ENCODE data around the gene C9orf85. TPM values are rescaled to one million over a fixed set of nuclear protein-coding genes. Genes with fewer than 3 reads are reported as not detected.

C9orf85 gene
- total RNA-seq, 1 donor from 2014 or later, result 11.1 TPM

DNA sequence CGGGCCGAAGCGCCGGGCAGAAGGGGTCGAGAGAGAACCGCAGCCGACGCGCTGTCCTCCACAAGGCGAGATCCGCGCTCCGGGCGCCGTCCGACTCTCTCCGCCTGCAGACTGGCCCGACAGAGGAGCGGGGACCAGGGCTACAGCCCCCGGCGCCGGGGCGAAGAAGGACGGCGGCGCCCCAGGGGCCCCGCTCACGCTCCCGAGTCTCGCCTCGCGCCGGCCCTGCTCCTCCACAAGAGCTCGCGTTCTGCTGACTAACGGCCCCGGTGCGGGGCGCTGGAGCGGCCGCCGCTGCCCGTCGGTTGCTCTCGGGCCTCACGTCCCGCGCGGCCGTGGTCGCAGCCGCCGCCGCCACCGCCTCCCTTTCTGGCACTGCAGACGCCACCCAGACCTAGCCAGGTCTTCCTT is 784 bp upstream of the C9orf85 start:
- Mint-ChIP-seq H3K36me3 (ENCODE audit: unreplicated experiment) (no peaks in the 10 kb centered on the region), H3K4me1 (ENCODE audit: low read depth, unreplicated experiment) (peaks cover 26% of the 10 kb centered on the region), H3K9me3 (ENCODE audit: unreplicated experiment) (peaks cover 18% of the 10 kb centered on the region), H3K27ac (ENCODE audit: unreplicated experiment) (peak overlapping the region; percentile 99), H3K4me3 (ENCODE audit: unreplicated experiment) (peak overlapping the region; percentile 99), H3K27me3 (ENCODE audit: unreplicated experiment) (peaks cover 12% of the 10 kb centered on the region)
- DNase-seq, result no peak
- TF ChIP-seq, protein P1, sequence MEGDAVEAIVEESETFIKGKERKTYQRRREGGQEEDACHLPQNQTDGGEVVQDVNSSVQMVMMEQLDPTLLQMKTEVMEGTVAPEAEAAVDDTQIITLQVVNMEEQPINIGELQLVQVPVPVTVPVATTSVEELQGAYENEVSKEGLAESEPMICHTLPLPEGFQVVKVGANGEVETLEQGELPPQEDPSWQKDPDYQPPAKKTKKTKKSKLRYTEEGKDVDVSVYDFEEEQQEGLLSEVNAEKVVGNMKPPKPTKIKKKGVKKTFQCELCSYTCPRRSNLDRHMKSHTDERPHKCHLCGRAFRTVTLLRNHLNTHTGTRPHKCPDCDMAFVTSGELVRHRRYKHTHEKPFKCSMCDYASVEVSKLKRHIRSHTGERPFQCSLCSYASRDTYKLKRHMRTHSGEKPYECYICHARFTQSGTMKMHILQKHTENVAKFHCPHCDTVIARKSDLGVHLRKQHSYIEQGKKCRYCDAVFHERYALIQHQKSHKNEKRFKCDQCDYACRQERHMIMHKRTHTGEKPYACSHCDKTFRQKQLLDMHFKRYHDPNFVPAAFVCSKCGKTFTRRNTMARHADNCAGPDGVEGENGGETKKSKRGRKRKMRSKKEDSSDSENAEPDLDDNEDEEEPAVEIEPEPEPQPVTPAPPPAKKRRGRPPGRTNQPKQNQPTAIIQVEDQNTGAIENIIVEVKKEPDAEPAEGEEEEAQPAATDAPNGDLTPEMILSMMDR (IDR thresholded peaks at IDR 0.05; ENCODE audit: partially characterized antibody, unreplicated experiment), result no peak

DNA sequence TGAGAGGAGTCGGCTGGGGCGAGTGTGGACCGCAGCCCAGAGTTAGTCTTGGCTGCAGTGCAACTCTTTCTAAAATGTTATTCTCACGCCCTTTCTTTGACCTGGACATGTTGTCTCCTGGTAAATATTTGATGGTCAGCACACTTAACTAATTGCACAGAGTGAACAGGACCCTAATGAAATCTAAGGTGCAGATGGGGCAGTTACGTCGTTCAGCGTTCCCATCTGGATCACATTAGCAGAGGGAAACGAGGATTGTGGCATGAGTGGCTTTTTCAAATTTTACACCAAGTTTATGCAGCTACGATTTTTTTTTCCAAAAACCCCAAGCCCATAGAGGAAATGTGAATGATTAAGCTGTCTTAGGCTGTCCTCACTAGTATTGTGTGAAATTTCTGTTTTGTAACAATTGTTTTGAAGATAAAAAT is 483 bp downstream of the C9orf85 start:
- no peaks in the 10 kb centered on the region for H3K36me3 Mint-ChIP-seq (ENCODE audit: unreplicated experiment)
- peaks cover 25% of the 10 kb centered on the region for H3K4me1 Mint-ChIP-seq (ENCODE audit: low read depth, unreplicated experiment)

DNA sequence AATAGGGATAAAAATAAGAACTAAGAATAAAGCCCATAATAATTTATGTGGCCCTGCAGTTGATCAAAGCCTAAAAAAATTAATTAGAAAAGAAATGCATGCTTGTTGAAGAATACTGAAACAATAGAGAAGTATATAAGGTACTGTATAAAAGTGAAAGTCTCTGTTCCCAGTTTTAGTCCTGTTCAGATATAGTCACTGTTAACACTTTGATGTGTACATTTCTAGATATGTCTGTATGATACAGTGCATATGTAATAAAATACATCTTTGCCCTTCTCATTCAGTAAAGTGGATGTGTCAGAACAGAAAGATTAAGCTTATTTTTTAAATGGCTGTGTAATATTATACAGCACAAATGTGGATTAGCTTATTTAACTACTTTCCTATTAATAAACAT is 4.1 kb downstream of the C9orf85 start:
- peaks cover 7% of the 10 kb centered on the region for H3K27me3 Mint-ChIP-seq (ENCODE audit: unreplicated experiment)
- no peak overlapping the region for H3K4me3 Mint-ChIP-seq (ENCODE audit: unreplicated experiment)
- peaks cover 5% of the 10 kb centered on the region for H3K36me3 Mint-ChIP-seq (ENCODE audit: unreplicated experiment)
- no peak overlapping the region for H3K27ac Mint-ChIP-seq (ENCODE audit: unreplicated experiment)
- peaks cover 10% of the 10 kb centered on the region for H3K9me3 Mint-ChIP-seq (ENCODE audit: unreplicated experiment)
- peaks cover 19% of the 10 kb centered on the region for H3K4me1 Mint-ChIP-seq (ENCODE audit: low read depth, unreplicated experiment)
- TF ChIP-seq, protein P1 (IDR thresholded peaks at IDR 0.05; ENCODE audit: partially characterized antibody, unreplicated experiment), result no peak
- DNase-seq, result no peak

More for the DNA sequence above, 483 bp downstream of the C9orf85 start:
- DNase-seq, result no peak
- Mint-ChIP-seq H3K27ac (ENCODE audit: unreplicated experiment) (peak overlapping the region; percentile 99), H3K4me3 (ENCODE audit: unreplicated experiment) (peak overlapping the region; percentile 99), H3K9me3 (ENCODE audit: unreplicated experiment) (peaks cover 18% of the 10 kb centered on the region), H3K27me3 (ENCODE audit: unreplicated experiment) (peaks cover 12% of the 10 kb centered on the region)
- TF ChIP-seq, protein P1 (IDR thresholded peaks at IDR 0.05; ENCODE audit: partially characterized antibody, unreplicated experiment), result no peak

DNA sequence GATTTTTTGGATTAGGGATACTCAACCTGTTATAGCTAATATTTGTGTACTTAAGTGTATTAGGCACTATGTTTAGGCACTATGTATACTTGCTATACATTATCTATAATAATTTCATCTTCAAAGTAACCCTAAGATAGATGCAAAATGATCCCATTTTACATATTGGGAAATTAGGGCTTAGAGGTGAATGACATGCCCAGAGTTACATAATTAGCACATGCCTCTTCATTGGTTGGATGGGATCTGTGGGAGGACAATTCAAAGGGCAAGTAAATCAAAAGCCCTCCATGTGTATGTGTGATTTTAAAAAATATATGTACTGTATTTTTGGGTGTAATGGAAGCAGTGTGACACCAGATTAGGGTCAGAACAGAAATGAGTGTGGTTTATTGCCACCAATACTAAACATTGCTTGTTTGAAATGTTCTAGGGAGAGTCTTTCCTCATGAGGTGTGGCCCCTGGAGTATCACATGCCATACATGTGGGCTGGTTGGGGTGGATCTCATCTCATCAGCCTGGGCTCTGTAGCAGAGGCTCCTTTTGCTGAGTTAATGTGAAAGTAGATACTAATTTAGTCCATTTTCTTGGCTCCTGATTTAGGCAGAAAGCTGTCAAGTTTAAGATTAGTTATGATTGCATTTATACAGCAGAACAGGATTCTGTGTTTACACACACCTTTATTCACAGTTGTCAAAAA is 5.5 kb downstream of the C9orf85 start:
- Mint-ChIP-seq H3K36me3 (ENCODE audit: unreplicated experiment) (peaks cover 5% of the 10 kb centered on the region), H3K9me3 (ENCODE audit: unreplicated experiment) (peaks cover under 1% of the 10 kb centered on the region), H3K27me3 (ENCODE audit: unreplicated experiment) (peaks cover under 1% of the 10 kb centered on the region), H3K4me1 (ENCODE audit: low read depth, unreplicated experiment) (peaks cover 17% of the 10 kb centered on the region), H3K4me3 (ENCODE audit: unreplicated experiment) (no peak overlapping the region), H3K27ac (ENCODE audit: unreplicated experiment) (no peak overlapping the region)
- TF ChIP-seq, protein P1 (IDR thresholded peaks at IDR 0.05; ENCODE audit: partially characterized antibody, unreplicated experiment), result no peak
- DNase-seq, result no peak

DNA sequence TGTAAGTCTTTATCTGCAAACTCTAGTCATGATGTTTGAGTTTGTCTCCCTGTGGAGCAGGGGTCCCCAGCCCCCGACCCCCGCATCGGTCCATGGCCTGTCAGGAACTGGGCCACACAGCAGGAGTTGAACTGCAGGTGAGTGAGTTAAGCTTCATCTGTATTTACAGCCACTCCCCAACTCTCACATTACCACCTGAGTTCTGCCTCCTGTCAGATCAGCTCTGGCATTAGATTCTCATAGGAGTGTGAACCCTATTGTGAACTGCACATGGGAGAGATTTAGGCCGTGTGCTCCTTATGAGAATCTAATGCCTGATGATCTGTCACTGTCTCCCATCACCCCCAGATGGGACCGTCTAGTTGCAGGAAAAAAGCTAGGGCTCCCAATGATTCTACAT is 7.0 kb downstream of the C9orf85 start:
- H3K36me3 Mint-ChIP-seq (ENCODE audit: unreplicated experiment), result peaks cover 5% of the 10 kb centered on the region
- TF ChIP-seq, protein P1 (IDR thresholded peaks at IDR 0.05; ENCODE audit: partially characterized antibody, unreplicated experiment), result no peak
- H3K27ac Mint-ChIP-seq (ENCODE audit: unreplicated experiment), result no peak overlapping the region
- H3K4me3 Mint-ChIP-seq (ENCODE audit: unreplicated experiment), result no peak overlapping the region
- no peaks in the 10 kb centered on the region for H3K27me3 Mint-ChIP-seq (ENCODE audit: unreplicated experiment)
- H3K4me1 Mint-ChIP-seq (ENCODE audit: low read depth, unreplicated experiment), result peaks cover 12% of the 10 kb centered on the region
- DNase-seq, result no peak
- H3K9me3 Mint-ChIP-seq (ENCODE audit: unreplicated experiment), result no peaks in the 10 kb centered on the region
